A673 (cell line): ENCODE data around the gene APC2. TPM values are rescaled to one million over a fixed set of nuclear protein-coding genes. Genes with fewer than 3 reads are reported as not detected.

Source experiments
- BruUV-seq: library from RNA; stranded (reverse); fragments of 400-500 nt; replicated peaks from 2 replicates; lab custom pipeline; 2021; lab: Mats Ljungman, UMichigan
- CTCF ChIA-PET: fragments of 300-600 bp; sonication (Branson Sonifier 250); formaldehyde crosslinking; loops from one replicate; lab custom pipeline; 2022; ENCODE audit warnings: antibody characterized with exemption; lab: Charles Lee
- POLR2A ChIA-PET: fragments of 300-600 bp; sonication (Branson Sonifier 250); formaldehyde crosslinking; loops from one replicate; lab custom pipeline; 2022; ENCODE audit warnings: antibody characterized with exemption; ENCODE audit not compliant: low non-redundant PET; lab: Charles Lee
- DNase-seq: peaks from one replicate; pipeline ENCODE4 v3.0.0-alpha.2; 2015; ENCODE audit warnings: low spot score
- H3K27ac ChIP-seq: fragments of 200-600 bp; sonication (generic); 2 replicates; pipeline ENCODE4 v1.5.1; 2016; ENCODE audit warnings: mixed run types, low read depth, mild to moderate bottlenecking, mixed read lengths, antibody characterized with exemption, low read length; ENCODE audit not compliant: poor library complexity, severe bottlenecking
- H3K27me3 ChIP-seq: fragments of 200-600 bp; sonication (generic); replicated peaks from 2 replicates; pipeline ENCODE4 v1.6.1; 2017; ENCODE audit warnings: mixed run types, low read depth, mild to moderate bottlenecking, mixed read lengths, antibody characterized with exemption, low read length; ENCODE audit not compliant: insufficient read depth, poor library complexity
- H3K36me3 ChIP-seq: fragments of 200-600 bp; sonication (generic); 2 replicates; pipeline ENCODE4 v1.6.1; 2016; ENCODE audit warnings: mixed run types, mild to moderate bottlenecking, mixed read lengths, antibody characterized with exemption, low read length; ENCODE audit not compliant: insufficient read depth, poor library complexity, severe bottlenecking
- H3K4me1 ChIP-seq: fragments of 200-600 bp; sonication (generic); 2 replicates; pipeline ENCODE4 v1.6.1; 2017; ENCODE audit warnings: mixed run types, mild to moderate bottlenecking, mixed read lengths, antibody characterized with exemption, low read length; ENCODE audit not compliant: insufficient read depth, poor library complexity, severe bottlenecking
- H3K4me3 ChIP-seq: fragments of 200-600 bp; sonication (generic); 2 replicates; pipeline ENCODE4 v1.5.1; 2016; ENCODE audit warnings: low read depth, mixed run types, mild to moderate bottlenecking, mixed read lengths, low read length; ENCODE audit not compliant: poor library complexity, severe bottlenecking
- H3K9me3 ChIP-seq: fragments of 200-600 bp; sonication (generic); 2 replicates; pipeline ENCODE4 v1.6.1; 2016; ENCODE audit warnings: mixed run types, low read depth, mild to moderate bottlenecking, mixed read lengths, antibody characterized with exemption, low read length; ENCODE audit not compliant: poor library complexity, severe bottlenecking
- EZH2 ChIP-seq: fragments of 200-600 bp; sonication (generic); IDR thresholded peaks from 2 replicates; pipeline ENCODE4 v1.6.1; 2017; ENCODE audit warnings: borderline replicate concordance, low read depth, mild to moderate bottlenecking, mixed read lengths, antibody characterized with exemption, low read length; ENCODE audit not compliant: poor library complexity, severe bottlenecking
- intact Hi-C: fragments of 100-400 bp; cut with micrococcal nuclease; formaldehyde crosslinking; loops from one replicate; pipeline ENCODE4 v1.10.0; 2022; ENCODE audit not compliant: unreplicated experiment
- total RNA-seq: library from RNA; stranded (reverse); gene quantifications from 2 replicates; pipeline ENCODE4 v1.2.3, GENCODE V29; 2021
- TF ChIP-seq, protein P1 (sequence below): fragments of 300-800, 200-600 bp; sonication (generic); conservative IDR thresholded peaks from 2 replicates; pipeline ENCODE4 v1.5.1; 2017; ENCODE audit warnings: low read depth, mild to moderate bottlenecking, antibody characterized with exemption, low read length, moderate library complexity, mixed read lengths

The APC2 gene
- total RNA-seq, 1 experiment from 2014 or later, result 1.3 TPM

DNA sequence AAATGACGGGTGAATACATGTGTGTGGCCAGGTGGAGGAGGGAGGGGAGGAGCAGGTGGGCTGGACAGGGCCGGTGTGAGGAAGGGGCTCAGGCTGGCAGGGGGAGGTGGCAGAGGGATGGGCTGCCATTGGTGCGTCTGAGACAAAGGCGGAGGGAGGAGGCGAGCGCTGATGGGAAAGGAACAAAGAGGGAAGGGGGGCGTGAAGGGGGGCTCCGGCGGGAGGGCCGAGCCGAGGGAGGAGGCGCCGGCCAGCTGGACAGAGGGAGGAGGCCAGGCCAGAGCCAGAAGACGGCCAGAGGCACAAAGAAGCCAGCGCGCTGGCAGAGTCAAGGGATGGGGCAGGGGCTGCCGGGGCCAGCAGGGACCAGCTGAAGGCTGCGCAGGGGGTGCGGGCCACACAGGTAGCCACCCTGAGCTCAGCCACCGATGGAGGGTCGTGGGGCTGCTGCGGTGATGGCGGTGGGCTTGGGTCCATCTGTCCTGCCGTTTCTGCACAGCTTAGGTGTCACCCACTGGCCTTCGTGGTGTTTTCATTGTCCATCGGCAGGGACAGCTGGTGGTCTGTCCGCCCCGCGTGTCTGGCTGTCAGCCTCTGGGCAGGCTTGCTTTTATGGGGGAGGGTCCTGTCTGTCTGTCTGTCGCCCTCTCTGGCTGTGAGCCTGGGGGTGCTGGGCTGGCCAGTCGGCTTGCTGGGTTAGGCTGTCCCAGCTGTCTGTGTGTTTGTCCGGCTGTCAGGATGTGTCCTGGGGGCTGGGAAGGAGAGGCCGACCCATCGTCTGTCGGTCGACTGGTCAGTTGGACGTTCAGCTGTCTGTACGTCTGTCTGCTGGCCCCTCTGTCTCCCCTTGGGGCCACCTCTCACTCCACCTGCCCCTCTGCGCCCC lies 2.2 kb downstream of the APC2 start:
- ChIA-PET POLR2A (no interaction called here), CTCF (no interaction called here)
- Histone ChIP-seq H3K9me3 (no peaks in the 10 kb centered on the region), H3K27ac (no peak overlapping the region), H3K27me3 (peaks cover 36% of the 10 kb centered on the region), H3K4me3 (no peak overlapping the region), H3K4me1 (peaks cover 29% of the 10 kb centered on the region), H3K36me3 (no peaks in the 10 kb centered on the region)
- DNase-seq, result no peak
- intact Hi-C loops, result no loop called here
- no TSS peak for BruUV-seq
- TF ChIP-seq, protein P1, sequence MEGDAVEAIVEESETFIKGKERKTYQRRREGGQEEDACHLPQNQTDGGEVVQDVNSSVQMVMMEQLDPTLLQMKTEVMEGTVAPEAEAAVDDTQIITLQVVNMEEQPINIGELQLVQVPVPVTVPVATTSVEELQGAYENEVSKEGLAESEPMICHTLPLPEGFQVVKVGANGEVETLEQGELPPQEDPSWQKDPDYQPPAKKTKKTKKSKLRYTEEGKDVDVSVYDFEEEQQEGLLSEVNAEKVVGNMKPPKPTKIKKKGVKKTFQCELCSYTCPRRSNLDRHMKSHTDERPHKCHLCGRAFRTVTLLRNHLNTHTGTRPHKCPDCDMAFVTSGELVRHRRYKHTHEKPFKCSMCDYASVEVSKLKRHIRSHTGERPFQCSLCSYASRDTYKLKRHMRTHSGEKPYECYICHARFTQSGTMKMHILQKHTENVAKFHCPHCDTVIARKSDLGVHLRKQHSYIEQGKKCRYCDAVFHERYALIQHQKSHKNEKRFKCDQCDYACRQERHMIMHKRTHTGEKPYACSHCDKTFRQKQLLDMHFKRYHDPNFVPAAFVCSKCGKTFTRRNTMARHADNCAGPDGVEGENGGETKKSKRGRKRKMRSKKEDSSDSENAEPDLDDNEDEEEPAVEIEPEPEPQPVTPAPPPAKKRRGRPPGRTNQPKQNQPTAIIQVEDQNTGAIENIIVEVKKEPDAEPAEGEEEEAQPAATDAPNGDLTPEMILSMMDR, result no peak
- no peak for TF ChIP-seq EZH2

GRCh38 chr19:1452802-1453524 lies 3.0 kb downstream of the APC2 start:
- TF ChIP-seq, protein P1, result no peak
- no peak for TF ChIP-seq EZH2
- BruUV-seq, result no TSS peak
- intact Hi-C loops, result no loop called here
- Histone ChIP-seq H3K9me3 (no peaks in the 10 kb centered on the region), H3K36me3 (no peaks in the 10 kb centered on the region), H3K27ac (no peak overlapping the region), H3K4me1 (peaks cover 29% of the 10 kb centered on the region), H3K27me3 (peaks cover 32% of the 10 kb centered on the region), H3K4me3 (no peak overlapping the region)
- POLR2A ChIA-PET, result interaction anchor here (0.5 kb wide), 1 partner anchor 16 kb away, joined by 3 read pairs; no protein-coding TSS in a partner anchor
- CTCF ChIA-PET, result no interaction called here
- DNase-seq, result no peak

- TF ChIP-seq EZH2, result no peak
- TF ChIP-seq, protein P1, result no peak
- Histone ChIP-seq H3K9me3 (no peaks in the 10 kb centered on the region), H3K27me3 (peaks cover 32% of the 10 kb centered on the region), H3K36me3 (no peaks in the 10 kb centered on the region), H3K27ac (no peak overlapping the region), H3K4me1 (peaks cover 29% of the 10 kb centered on the region), H3K4me3 (no peak overlapping the region)
- BruUV-seq, result no TSS peak
- ChIA-PET POLR2A (interaction anchor here (0.5 kb wide), 1 partner anchor 15 kb away, joined by 3 read pairs; no protein-coding TSS in a partner anchor), CTCF (interaction anchor here (0.6 kb wide), 2 partner anchors 37 to 38 kb away, joined by 3 to 19 read pairs; partner anchors contain the start of gene REEP6)
- intact Hi-C loops, result no loop called here
- DNase-seq, result peak; percentile 60
Observed at GRCh38 chr19:1453525-1454364, 3.8 kb downstream of the APC2 start.
